HFF-Myc (cell line): ENCODE data around the gene MUL1.
"Not testable (repeated sequence)": the region's sequence is repeated elsewhere in the genome, so short reads cannot be mapped to it uniquely, and the experiment has no call there.

Source experiments
- DNase-seq: peaks from one replicate; pipeline ENCODE4 v3.0.0-alpha.2; 2011; ENCODE audit warnings: low read depth; ENCODE audit errors: extremely low read depth
- H3K4me3 ChIP-seq: replicated peaks from 2 replicates; pipeline ENCODE4 v1.5.1; 2011; ENCODE audit warnings: low read depth, mild to moderate bottlenecking, control low read depth, low read length
- TF ChIP-seq, protein P1 (sequence below): IDR thresholded peaks from 2 replicates; pipeline ENCODE4 v1.5.1; 2012; ENCODE audit warnings: mild to moderate bottlenecking, low read depth, low read length, control low read depth; ENCODE audit errors: missing control alignments

MUL1 gene

DNA sequence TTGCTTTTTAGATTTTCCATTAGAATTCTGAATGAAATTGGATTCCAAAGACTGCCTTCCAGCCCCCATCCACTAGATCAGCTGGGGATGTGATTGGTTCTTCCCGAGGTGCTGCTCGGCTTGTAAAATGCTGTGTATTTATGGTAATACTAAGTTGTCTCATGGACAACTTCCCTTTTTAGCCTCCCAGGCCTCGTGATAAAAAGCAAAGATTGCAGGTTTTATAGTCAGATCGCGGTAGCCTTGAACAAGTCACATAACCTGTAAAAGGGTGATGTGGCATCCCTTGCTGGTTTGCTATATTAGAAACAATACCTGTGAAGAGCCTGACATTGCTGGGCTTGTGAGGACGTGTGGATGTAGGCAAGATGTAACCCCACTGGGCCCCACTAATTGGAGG is 10.4 kb downstream of the MUL1 start:
- no peak for DNase-seq
- H3K4me3 ChIP-seq: no peak overlapping the region
- TF ChIP-seq, protein P1, sequence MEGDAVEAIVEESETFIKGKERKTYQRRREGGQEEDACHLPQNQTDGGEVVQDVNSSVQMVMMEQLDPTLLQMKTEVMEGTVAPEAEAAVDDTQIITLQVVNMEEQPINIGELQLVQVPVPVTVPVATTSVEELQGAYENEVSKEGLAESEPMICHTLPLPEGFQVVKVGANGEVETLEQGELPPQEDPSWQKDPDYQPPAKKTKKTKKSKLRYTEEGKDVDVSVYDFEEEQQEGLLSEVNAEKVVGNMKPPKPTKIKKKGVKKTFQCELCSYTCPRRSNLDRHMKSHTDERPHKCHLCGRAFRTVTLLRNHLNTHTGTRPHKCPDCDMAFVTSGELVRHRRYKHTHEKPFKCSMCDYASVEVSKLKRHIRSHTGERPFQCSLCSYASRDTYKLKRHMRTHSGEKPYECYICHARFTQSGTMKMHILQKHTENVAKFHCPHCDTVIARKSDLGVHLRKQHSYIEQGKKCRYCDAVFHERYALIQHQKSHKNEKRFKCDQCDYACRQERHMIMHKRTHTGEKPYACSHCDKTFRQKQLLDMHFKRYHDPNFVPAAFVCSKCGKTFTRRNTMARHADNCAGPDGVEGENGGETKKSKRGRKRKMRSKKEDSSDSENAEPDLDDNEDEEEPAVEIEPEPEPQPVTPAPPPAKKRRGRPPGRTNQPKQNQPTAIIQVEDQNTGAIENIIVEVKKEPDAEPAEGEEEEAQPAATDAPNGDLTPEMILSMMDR: no peak

DNA sequence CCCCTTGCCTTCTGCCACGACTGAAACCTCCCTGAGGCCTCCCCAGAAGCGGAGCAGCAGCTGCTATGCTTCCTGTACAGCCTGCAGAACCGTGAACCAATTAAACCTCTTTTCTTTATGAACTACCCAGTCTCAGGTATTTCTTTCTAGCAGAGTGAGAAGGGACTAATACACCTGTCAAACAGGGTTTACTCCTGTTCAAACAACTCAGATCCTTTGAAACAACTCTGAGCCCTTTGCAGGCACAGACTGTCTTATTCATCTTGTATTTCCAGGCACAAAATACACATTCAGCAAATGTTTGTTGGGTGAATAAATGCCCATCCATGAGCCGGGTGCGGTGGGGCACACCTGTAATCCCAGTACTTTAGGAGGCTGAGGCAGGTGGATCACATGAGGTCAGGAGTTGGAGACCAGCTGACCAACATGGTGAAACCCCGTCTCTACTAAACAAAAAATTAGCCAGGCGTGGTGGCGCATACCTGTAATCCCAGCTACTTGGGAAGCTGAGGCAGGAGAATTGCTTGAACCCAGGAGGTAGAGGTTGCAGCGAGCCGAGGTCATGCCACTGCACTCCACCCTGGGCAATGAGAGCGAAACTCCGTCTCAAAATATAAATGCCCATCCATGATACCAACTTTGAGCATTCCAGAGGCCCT is 11.1 kb downstream of the MUL1 start:
- H3K4me3 ChIP-seq, DNase-seq: not testable (repeated sequence)

DNA sequence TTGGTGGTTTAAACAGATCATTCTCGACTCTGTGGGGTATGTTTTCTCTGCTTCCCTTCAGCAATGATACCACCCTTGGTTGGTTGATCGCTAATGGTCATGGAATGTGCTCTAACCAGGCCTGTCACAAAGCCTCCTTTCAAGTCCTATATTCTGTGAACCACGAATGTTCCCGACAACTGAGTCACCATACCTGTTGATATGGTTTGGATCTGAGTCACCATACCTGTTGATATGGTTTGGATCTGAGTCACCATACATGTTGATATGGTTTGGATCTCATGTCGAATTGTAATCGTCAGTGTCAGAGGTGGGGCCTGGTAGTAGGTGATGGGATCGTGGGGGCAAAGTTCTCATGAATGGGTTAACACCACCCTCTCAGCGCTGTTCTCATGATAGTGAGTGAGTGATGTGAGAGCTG is 11.7 kb downstream of the MUL1 start:
- DNase-seq: no peak
- TF ChIP-seq, protein P1: no peak
- no peak overlapping the region for H3K4me3 ChIP-seq

DNA sequence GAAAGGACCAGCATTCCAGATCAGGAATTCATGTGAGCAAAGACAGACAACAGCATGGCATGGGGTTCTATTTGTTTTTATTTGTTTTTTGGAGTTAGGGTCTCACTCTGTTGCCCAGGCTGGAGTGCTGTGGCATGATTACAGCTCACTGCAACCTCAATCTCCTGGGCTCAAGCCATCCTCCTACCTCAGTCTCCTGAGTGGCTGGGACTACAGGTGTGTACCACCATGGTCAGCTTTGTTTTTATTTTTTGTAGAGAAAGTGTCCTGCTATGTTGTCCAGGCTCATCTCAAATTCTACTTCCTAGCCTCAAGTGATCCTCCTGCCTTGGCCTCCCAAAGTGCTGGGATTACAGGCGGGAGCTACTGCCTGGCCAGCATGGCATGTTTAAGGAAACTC is 12.3 kb downstream of the MUL1 start:
- no peak for DNase-seq
- H3K4me3 ChIP-seq: no peak overlapping the region
- TF ChIP-seq, protein P1: no peak

DNA sequence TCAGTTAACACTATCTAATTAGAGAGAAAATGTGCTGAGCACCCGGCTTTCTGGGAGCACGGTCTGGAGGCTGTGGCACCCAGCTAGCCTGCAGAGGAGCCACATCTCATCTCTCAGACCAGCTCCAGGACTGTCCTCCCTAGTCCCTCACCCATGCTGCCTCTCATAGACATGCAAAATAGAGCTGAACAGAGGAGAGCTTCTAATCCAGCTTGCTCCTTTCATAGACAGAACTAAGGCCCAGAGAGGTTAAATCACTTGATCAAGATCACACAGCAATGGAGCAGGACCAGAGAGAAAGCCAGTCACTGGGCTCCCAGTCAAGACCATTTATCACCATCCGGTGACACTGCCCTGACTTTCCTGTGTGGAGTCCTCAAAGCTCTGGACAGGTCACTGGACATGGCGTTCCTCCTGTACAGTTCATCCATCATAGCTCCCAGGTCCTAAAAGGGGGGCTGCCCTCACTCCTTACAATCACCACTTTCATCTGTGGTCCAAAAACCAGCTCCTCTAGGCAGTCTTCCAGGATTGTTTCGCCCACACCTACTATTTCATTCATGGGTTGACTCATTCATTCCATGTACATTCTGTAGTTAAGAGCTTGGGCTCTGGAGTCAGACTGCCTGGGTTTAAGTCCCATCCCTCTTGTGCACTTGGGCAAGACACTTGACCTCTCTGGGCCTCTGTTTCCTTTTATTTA is 13.2 kb downstream of the MUL1 start:
- peak; percentile 75 for DNase-seq
- TF ChIP-seq, protein P1: no peak
- H3K4me3 ChIP-seq: no peak overlapping the region

DNA sequence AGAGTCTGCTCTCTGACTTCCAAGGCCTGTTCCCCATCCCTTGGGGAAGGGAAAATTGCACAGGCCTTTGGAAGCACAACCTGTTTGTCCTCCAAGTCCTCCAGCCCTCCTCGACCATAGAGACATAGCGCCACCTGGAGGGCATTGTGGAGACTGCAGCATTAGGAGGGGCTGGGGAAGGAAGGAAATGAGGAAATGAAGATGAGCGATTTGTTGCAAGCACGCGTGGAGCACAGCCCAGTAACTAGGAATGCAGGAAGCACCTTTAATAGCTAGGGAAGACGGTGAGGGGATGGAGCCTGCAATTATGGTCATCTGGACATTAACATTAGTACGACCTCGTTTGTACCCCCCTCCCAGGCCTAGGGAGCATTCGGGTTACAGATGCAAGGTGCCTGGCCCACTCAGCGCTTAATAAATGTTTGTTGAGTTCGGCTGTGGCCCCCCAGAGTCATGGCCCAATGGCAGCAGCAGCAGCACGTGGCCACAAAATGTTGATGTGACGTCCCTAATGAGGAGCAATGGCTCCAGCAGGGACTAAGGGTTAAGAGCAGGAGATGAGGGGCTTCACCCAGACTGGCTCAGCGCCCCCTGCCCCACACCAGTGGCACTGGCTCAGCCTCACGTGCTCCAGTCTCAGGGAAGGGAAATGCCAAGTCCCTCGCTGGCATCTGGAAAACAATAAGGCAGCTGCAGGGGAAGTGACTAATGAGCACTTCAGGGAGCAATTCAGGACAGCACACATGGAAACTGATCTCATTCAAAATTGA is 13.9 kb downstream of the MUL1 start:
- H3K4me3 ChIP-seq: no peak overlapping the region
- TF ChIP-seq, protein P1: peak; percentile 98

DNA sequence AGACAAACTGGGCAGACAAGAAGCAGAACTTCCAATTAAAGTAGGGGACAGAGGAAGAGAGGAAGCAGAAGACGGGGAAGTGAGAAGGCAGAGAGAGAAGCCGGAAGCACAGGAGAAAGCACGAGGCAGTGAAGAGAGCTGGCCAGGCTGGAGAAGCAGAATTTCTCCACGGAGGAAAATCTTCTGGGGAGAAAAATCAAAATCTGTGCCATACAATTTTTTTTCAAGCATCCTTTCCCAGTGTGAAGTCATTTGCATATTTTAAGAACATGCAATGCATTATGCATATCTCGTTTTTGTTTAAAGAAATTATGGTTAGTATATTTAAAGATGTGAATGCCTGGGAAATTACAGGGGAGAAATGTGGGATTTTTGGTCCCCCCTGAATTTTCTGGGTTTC is 14.6 kb downstream of the MUL1 start:
- H3K4me3 ChIP-seq: no peak overlapping the region
- TF ChIP-seq, protein P1: no peak
- DNase-seq: no peak

More for the DNA sequence above, 13.9 kb downstream of the MUL1 start:
- DNase-seq: peak; percentile 88
